ENCODE data around the gene PRKAB1.

PRKAB1 gene

GRCh38 chr12:119725523-119725922 is 57.6 kb downstream of the PRKAB1 start:
- no peak overlapping the region for H3K4me3 ChIP-seq (ENCODE audit: low read length)
- no peak for TF ChIP-seq ZNF274 (IDR thresholded peaks at IDR 0.05; ENCODE audit: low read depth, low read length)

- no peak overlapping the region for H3K4me3 ChIP-seq (ENCODE audit: low read length)
- no peak for TF ChIP-seq ZNF274 (IDR thresholded peaks at IDR 0.05; ENCODE audit: low read depth, low read length)
Observed at GRCh38 chr12:119727600-119728443, 59.9 kb downstream of the PRKAB1 start.

GRCh38 chr12:119728444-119728745 is 60.5 kb downstream of the PRKAB1 start:
- H3K4me3 ChIP-seq (ENCODE audit: low read length): no peak overlapping the region
- no peak for TF ChIP-seq ZNF274 (IDR thresholded peaks at IDR 0.05; ENCODE audit: low read depth, low read length)

DNA sequence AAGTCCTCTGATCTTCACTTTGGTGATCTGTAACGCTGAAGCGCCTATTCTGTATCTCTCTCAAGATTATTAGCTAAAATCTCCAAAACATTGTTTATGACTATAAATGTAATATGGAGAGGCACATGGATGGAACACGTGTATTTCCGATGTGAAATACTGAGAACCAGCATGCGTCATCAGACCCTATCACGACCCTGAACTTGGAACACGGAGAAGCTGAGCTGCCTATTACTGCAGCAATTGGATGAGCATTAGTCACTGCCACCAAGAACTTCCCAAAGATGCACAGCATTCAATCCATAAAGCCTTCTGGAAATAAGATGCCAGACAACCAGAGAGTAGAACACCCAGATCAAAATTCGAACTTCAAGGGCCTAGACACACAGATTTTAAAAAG is 61.9 kb downstream of the PRKAB1 start:
- no peak overlapping the region for H3K4me3 ChIP-seq (ENCODE audit: low read length)
- no peak for TF ChIP-seq ZNF274 (IDR thresholded peaks at IDR 0.05; ENCODE audit: low read depth, low read length)

GRCh38 chr12:119730381-119730780 is 62.4 kb downstream of the PRKAB1 start:
- TF ChIP-seq ZNF274 (IDR thresholded peaks at IDR 0.05; ENCODE audit: low read depth, low read length): no peak
- no peak overlapping the region for H3K4me3 ChIP-seq (ENCODE audit: low read length)

All from GM08714 (cell line).